HCT116 (cell line): Measurements from ENCODE around the gene SLC17A1. TPM values are rescaled to one million over a fixed set of nuclear protein-coding genes. Genes with fewer than 3 reads are reported as not detected.

Experiments
- ATAC-seq: fragments of 200-7000 bp; cut with Tn5 transposase; 2 replicates; pipeline ENCODE4 v1.9.1; 2020; ENCODE audit warnings: mild to moderate bottlenecking, moderate library complexity
- BruUV-seq: library from RNA; stranded (reverse); fragments of 400-500 nt; replicated peaks from 2 replicates; lab custom pipeline; 2021; lab: Mats Ljungman, UMichigan
- CTCF ChIA-PET: fragments of 300-600 bp; sonication (Branson Sonifier 250); formaldehyde crosslinking; loops from one replicate; lab custom pipeline; 2021; ENCODE audit warnings: antibody characterized with exemption; lab: Charles Lee
- POLR2A ChIA-PET: fragments of 300-600, 350-600 bp; sonication (Branson Sonifier 250); formaldehyde crosslinking; loops from one replicate; lab custom pipeline; 2021; ENCODE audit warnings: antibody characterized with exemption; lab: Charles Lee
- RAD21 ChIA-PET, 2 experiments: fragments of 300-600 bp; sonication (Branson Sonifier 250); formaldehyde crosslinking; loops; one replicate each; lab custom pipeline; 2023; ENCODE audit warnings: low total read pairs in 2 of 2; ENCODE audit not compliant: uncharacterized antibody in 2 of 2, unreplicated experiment in 2 of 2, low non-redundant PET in 1 of 2; lab: Charles Lee
- DNase-seq: peaks from one replicate; pipeline ENCODE4 v3.0.0-alpha.2; 2010; ENCODE audit warnings: low read depth, low spot score
- H2AFZ ChIP-seq: fragments of 200-600 bp; shearing (Covaris generic), sonication (generic); 2 replicates; pipeline ENCODE4 v1.6.1; 2017; ENCODE audit warnings: low read depth, mixed run types, mixed read lengths, antibody characterized with exemption, low read length; ENCODE audit not compliant: poor library complexity, severe bottlenecking
- H3K27ac ChIP-seq: 2 replicates; pipeline ENCODE4 v1.5.1; 2012; ENCODE audit warnings: low read depth, low read length
- H3K27me3 ChIP-seq: fragments of 200-600 bp; sonication (generic); 2 replicates; pipeline ENCODE4 v1.6.1; 2016; ENCODE audit warnings: mixed run types, low read length, mixed read lengths; ENCODE audit not compliant: insufficient read depth
- H3K36me3 ChIP-seq, 2 experiments: fragments of 200-500 bp in 1 of 2; fragments of 200-600 bp in 1 of 2; sonication (Bioruptor generic) in 1 of 2; sonication (generic) in 1 of 2; 2 replicates each; pipeline versions ENCODE4 v1.5.1 to v1.6.1; 2014 to 2016; ENCODE audit warnings: low read length in 2 of 2, inconsistent platforms in 1 of 2, mixed read lengths in 1 of 2, mixed run types in 1 of 2; ENCODE audit not compliant: insufficient read depth in 2 of 2, control insufficient read depth in 1 of 2
- H3K4me1 ChIP-seq, 2 experiments: fragments of 200-600 bp in 1 of 2; sonication (generic) in 1 of 2; 2 replicates each; pipeline versions ENCODE4 v1.5.1 to v1.6.1; 2012 to 2017; ENCODE audit warnings: low read length in 2 of 2, inconsistent platforms in 1 of 2, mild to moderate bottlenecking in 1 of 2, mixed read lengths in 1 of 2, mixed run types in 1 of 2, moderate library complexity in 1 of 2; ENCODE audit not compliant: insufficient read depth in 2 of 2, control insufficient read depth in 1 of 2
- H3K4me2 ChIP-seq: fragments of 200-600 bp; sonication (generic); 2 replicates; pipeline ENCODE4 v1.6.1; 2017; ENCODE audit warnings: mixed run types, low read length, mixed read lengths
- H3K4me3 ChIP-seq, 2 experiments: fragments of 200-600 bp in 1 of 2; sonication (generic) in 1 of 2; replicated peaks in 1 of 2; 2 replicates each; pipeline ENCODE4 v1.5.1; 2011 to 2016; ENCODE audit warnings: low read length in 2 of 2, control low read depth in 1 of 2, low read depth in 1 of 2, mild to moderate bottlenecking in 1 of 2, mixed read lengths in 1 of 2, mixed run types in 1 of 2
- H3K79me2 ChIP-seq: fragments of 200-600 bp; sonication (generic); 2 replicates; pipeline ENCODE4 v1.6.1; 2017; ENCODE audit warnings: mild to moderate bottlenecking, mixed run types, low read length, moderate library complexity, mixed read lengths; ENCODE audit not compliant: insufficient read depth
- H3K9ac ChIP-seq: fragments of 200-600 bp; sonication (generic); 2 replicates; pipeline ENCODE4 v1.6.1; 2016; ENCODE audit warnings: low read length, mixed read lengths
- H3K9me2 ChIP-seq: fragments of 200-600 bp; sonication (generic), shearing (Covaris generic); 2 replicates; pipeline ENCODE4 v1.6.1; 2017; ENCODE audit warnings: mixed run types, mild to moderate bottlenecking, moderate library complexity; ENCODE audit not compliant: insufficient read depth
- H3K9me3 ChIP-seq, 2 experiments: fragments of 200-500 bp in 1 of 2; fragments of 200-600 bp in 1 of 2; sonication (Bioruptor generic) in 1 of 2; sonication (generic) in 1 of 2; 2 replicates each; pipeline ENCODE4 v1.6.1; 2014 to 2017; ENCODE audit warnings: low read length in 2 of 2, mixed read lengths in 2 of 2, inconsistent platforms in 1 of 2, low read depth in 1 of 2, mild to moderate bottlenecking in 1 of 2, mixed run types in 1 of 2, moderate library complexity in 1 of 2; ENCODE audit not compliant: control insufficient read depth in 1 of 2, insufficient read depth in 1 of 2
- H4K20me1 ChIP-seq: fragments of 200-600 bp; sonication (generic), shearing (Covaris generic); 2 replicates; pipeline ENCODE4 v1.6.1; 2017; ENCODE audit warnings: mixed run types, mild to moderate bottlenecking, moderate library complexity; ENCODE audit not compliant: insufficient read depth
- CEBPB ChIP-seq: IDR thresholded peaks from 2 replicates; pipeline ENCODE4 v1.6.1; 2012; ENCODE audit warnings: low read depth
- CTCF ChIP-seq, 3 experiments: fragments of 200-600 bp in 1 of 3; sonication (generic) in 1 of 3; IDR thresholded peaks in 2 of 3; conservative IDR thresholded peaks in 1 of 3; 2 replicates each; pipeline ENCODE4 v1.5.1; 2012 to 2017; ENCODE audit warnings: low read depth in 2 of 3, low read length in 2 of 3, antibody characterized with exemption in 1 of 3, borderline replicate concordance in 1 of 3, control low read depth in 1 of 3, mild to moderate bottlenecking in 1 of 3, mixed read lengths in 1 of 3, mixed run types in 1 of 3, moderate library complexity in 1 of 3; ENCODE audit not compliant: insufficient read depth in 1 of 3
- EGR1 ChIP-seq: IDR thresholded peaks from 2 replicates; pipeline ENCODE4 v1.6.1; 2012; ENCODE audit warnings: low read depth
- ELF1 ChIP-seq: IDR thresholded peaks from 2 replicates; pipeline ENCODE4 v1.6.1; 2012; ENCODE audit warnings: low read depth, borderline replicate concordance
- EZH2 ChIP-seq: fragments of 200-600 bp; sonication (generic); IDR thresholded peaks from 2 replicates; pipeline ENCODE4 v1.6.1; 2017; ENCODE audit warnings: antibody characterized with exemption, mixed run types
- EZH2phosphoT487 ChIP-seq: fragments of 200-600 bp; IDR thresholded peaks from 2 replicates; pipeline ENCODE4 v1.6.1; 2018; ENCODE audit warnings: antibody characterized with exemption, borderline replicate concordance
- JUND ChIP-seq: IDR thresholded peaks from 2 replicates; pipeline ENCODE4 v1.6.1; 2012
- MAX ChIP-seq: IDR thresholded peaks from 2 replicates; pipeline ENCODE4 v1.6.1; 2012
- POLR2A ChIP-seq: IDR thresholded peaks from 2 replicates; pipeline ENCODE4 v1.7.0; 2011; ENCODE audit warnings: borderline replicate concordance; ENCODE audit not compliant: insufficient read depth, insufficient read length; ENCODE audit errors: extremely low read depth
- RAD21 ChIP-seq: IDR thresholded peaks from 2 replicates; pipeline ENCODE4 v1.6.1; 2012; ENCODE audit warnings: low read depth, mild to moderate bottlenecking
- SIN3A ChIP-seq: IDR thresholded peaks from 2 replicates; pipeline ENCODE4 v1.6.1; 2012; ENCODE audit warnings: low read depth
- SP1 ChIP-seq: IDR thresholded peaks from 2 replicates; pipeline ENCODE4 v1.6.1; 2012; ENCODE audit warnings: low read depth
- TCF7L2 ChIP-seq: IDR thresholded peaks from 2 replicates; pipeline ENCODE4 v1.7.0; 2011; ENCODE audit warnings: borderline replicate concordance, inconsistent platforms; ENCODE audit not compliant: insufficient read depth, insufficient read length; ENCODE audit errors: extremely low read depth
- ZFX ChIP-seq: fragments of 450-650 bp; IDR thresholded peaks from 2 replicates; pipeline ENCODE4 v1.6.1; 2017
- ZNF274 ChIP-seq: fragments of 200-500 bp; sonication (Bioruptor generic); IDR thresholded peaks from 2 replicates; pipeline ENCODE4 v1.6.1; 2014; ENCODE audit warnings: mild to moderate bottlenecking, low read depth, low read length, inconsistent platforms
- intact Hi-C: fragments of 100-400 bp; cut with micrococcal nuclease; formaldehyde crosslinking; loops from 2 replicates; pipeline ENCODE4 v1.10.0; 2022
- total RNA-seq: library from RNA; stranded (reverse); gene quantifications from one replicate; pipeline ENCODE4 v1.2.1, GENCODE V29; 2021; ENCODE audit not compliant: unreplicated experiment
- TF ChIP-seq, protein P1 (sequence below): IDR thresholded peaks from 2 replicates; pipeline ENCODE4 v1.6.1; 2012

Gene SLC17A1
- total RNA-seq, 1 experiment from 2014 or later = not detected

- no peak overlapping the region for H3K4me3 ChIP-seq
- TF ChIP-seq RAD21 = no peak
- TF ChIP-seq ELF1 = no peak
- TF ChIP-seq JUND = no peak
- TF ChIP-seq CEBPB = no peak
- TF ChIP-seq EZH2 = no peak
- TF ChIP-seq SP1 = no peak
- TF ChIP-seq CTCF (IDR thresholded peaks at IDR 0.05 in 2 of 3, conservative IDR thresholded peaks at IDR 0.05 in 1 of 3; ENCODE audit: borderline replicate concordance in 1 of 3, insufficient read depth in 1 of 3, low read depth in 2 of 3, low read length in 2 of 3) = no peak
- TF ChIP-seq ZNF274 = no peak
- TF ChIP-seq ZFX = no peak
- TF ChIP-seq MAX = no peak
- no peak for TF ChIP-seq SIN3A
- TF ChIP-seq POLR2A = no peak
- TF ChIP-seq, protein P1, sequence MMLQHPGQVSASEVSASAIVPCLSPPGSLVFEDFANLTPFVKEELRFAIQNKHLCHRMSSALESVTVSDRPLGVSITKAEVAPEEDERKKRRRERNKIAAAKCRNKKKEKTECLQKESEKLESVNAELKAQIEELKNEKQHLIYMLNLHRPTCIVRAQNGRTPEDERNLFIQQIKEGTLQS = no peak
- no peak for TF ChIP-seq EGR1
- no peak for TF ChIP-seq TCF7L2
- TF ChIP-seq EZH2phosphoT487 = no peak
- ATAC-seq = no peak
- ChIA-PET CTCF (no interaction called here), POLR2A (no interaction called here), RAD21 (no interaction called here)
- BruUV-seq = no TSS peak
- no peak overlapping the region for H3K4me2 ChIP-seq
- intact Hi-C loops = no loop called here
- no peak overlapping the region for H2AFZ ChIP-seq
- H4K20me1 ChIP-seq = no peaks in the 10 kb centered on the region
- H3K36me3 ChIP-seq = no peaks in the 10 kb centered on the region
- no peak for DNase-seq
- no peak overlapping the region for H3K9ac ChIP-seq
- no peaks in the 10 kb centered on the region for H3K79me2 ChIP-seq
- H3K27ac ChIP-seq = no peak overlapping the region
- no peaks in the 10 kb centered on the region for H3K27me3 ChIP-seq
- H3K9me3 ChIP-seq = no peaks in the 10 kb centered on the region
- peaks cover 0 to 6% of the 10 kb centered on the region in 2 experiments; a peak in 1 of 4 replicates for H3K4me1 ChIP-seq
- no peaks in the 10 kb centered on the region for H3K9me2 ChIP-seq
Measured at GRCh38 chr6:25748049-25748448, 83.8 kb downstream of the SLC17A1 start.
